Stimulated activated CD4-positive, alpha-beta T cell treated with anti-CD3 and anti-CD28 coated beads, TNF-alpha, amount 100 ng/mL, for 24 hours (primary cell): ENCODE data around the gene DCXR.

Experiments used
- DNase-seq, 3 experiments: peaks; one replicate each; pipeline ENCODE4 v3.0.0-alpha.2; 2020; ENCODE audit warnings: low read depth in 3 of 3

DCXR gene

GRCh38 chr17:82012261-82012639 lies 25.2 kb downstream of the DCXR start:
- no peak for DNase-seq

DNA sequence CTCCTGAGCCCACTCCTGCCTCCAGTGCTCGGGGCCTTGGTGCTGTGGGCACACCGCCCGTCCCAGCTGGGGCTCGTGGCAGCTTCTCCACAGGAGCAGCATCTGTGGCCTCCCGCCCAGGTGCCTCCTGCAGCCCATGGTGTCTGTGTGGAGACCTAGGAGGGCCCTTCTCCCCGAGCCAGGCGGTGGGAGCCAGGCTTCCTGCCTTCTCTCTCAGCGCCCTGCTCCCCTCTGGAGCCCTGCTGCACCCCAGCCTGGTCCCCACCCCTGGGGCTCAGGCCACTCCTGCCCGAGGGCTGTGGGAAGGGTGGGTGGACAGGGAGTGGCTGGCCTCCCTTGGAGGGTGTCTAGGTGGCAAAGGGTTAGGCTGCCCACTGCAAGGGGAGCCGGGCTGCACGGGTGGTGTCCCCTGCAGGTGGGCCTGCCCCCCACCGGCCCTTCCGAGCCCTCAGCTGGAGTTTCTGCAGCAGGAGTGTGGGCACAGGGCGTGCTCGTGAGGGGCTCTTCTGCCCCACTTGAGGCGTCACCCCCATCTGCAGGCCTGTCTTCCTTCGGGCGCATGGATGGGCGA lies 25.8 kb downstream of the DCXR start:
- no peak for DNase-seq

GRCh38 chr17:82010575-82011525 lies 26.6 kb downstream of the DCXR start:
- DNase-seq: no peak

GRCh38 chr17:82009413-82009812 lies 28.1 kb downstream of the DCXR start:
- DNase-seq: no peak

- no peak for DNase-seq
Measured at GRCh38 chr17:82008941-82009405, 28.5 kb downstream of the DCXR start.

GRCh38 chr17:82008258-82008940 lies 29.1 kb downstream of the DCXR start:
- DNase-seq: no peak

GRCh38 chr17:82007495-82008257 lies 29.8 kb downstream of the DCXR start:
- DNase-seq: no peak

DNA sequence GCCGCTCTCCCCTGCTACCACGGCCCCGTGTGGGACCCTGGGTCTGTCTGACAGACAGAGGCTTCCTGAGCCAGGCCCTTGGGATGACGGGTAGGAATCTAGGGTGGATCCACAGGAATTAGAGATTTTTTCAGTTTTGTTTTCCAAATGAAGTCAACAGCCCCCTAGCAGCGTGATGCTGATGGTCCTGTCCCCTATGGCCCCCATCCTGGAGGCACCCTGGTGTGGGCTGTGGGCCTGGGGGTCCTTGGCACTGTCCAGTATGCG lies 30.3 kb downstream of the DCXR start:
- no peak for DNase-seq

- no peak for DNase-seq
Measured at GRCh38 chr17:82006468-82007227, 30.8 kb downstream of the DCXR start.

GRCh38 chr17:82005701-82006348 lies 31.7 kb downstream of the DCXR start:
- no peak for DNase-seq

DNA sequence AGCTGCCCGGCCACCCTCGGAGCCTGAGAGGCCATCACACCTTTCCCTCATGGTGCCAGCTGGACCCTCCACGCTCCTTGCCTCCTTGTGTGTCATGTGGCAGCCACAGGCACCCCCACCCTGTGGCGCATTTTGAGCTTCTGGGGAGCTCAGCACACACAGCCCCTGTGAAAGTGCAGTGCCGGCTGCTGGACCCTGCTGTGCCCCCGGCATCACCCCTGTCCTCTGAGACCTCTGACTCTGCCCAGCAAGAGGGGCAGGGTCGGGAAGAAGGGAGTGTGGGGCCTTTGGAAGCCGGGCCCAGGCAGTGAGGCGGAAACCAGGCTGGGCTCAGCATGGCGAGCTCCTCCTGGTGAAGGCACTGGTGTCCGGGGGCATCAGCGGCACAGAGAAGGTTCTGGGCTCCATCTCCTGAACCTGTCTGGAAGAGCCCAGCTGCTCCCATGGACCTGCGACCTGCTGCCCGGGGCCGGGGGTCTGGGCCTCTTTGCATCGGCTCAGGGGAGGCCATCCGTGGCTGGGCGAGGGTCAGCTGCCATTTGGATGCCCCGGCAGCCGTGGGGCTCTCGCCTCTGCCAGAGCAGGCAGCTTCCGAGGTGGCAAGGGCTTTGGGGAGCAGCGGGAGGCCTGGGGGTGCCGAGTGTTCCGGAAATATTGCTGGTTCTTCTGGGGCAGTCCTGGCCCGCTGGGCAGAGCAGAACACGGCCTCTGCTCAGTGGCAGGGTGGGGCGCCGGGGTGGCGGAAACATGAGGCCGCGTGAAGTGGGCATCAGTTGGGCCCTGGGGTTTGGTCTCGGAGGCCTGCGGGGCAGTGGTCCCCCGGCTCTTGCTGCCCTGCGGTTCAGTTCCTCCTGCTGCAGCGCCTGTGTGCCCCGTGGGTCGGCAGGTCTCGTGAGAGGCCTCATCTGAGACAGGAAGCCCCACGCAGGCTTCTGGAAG lies 32.7 kb downstream of the DCXR start:
- no peak for DNase-seq

DNA sequence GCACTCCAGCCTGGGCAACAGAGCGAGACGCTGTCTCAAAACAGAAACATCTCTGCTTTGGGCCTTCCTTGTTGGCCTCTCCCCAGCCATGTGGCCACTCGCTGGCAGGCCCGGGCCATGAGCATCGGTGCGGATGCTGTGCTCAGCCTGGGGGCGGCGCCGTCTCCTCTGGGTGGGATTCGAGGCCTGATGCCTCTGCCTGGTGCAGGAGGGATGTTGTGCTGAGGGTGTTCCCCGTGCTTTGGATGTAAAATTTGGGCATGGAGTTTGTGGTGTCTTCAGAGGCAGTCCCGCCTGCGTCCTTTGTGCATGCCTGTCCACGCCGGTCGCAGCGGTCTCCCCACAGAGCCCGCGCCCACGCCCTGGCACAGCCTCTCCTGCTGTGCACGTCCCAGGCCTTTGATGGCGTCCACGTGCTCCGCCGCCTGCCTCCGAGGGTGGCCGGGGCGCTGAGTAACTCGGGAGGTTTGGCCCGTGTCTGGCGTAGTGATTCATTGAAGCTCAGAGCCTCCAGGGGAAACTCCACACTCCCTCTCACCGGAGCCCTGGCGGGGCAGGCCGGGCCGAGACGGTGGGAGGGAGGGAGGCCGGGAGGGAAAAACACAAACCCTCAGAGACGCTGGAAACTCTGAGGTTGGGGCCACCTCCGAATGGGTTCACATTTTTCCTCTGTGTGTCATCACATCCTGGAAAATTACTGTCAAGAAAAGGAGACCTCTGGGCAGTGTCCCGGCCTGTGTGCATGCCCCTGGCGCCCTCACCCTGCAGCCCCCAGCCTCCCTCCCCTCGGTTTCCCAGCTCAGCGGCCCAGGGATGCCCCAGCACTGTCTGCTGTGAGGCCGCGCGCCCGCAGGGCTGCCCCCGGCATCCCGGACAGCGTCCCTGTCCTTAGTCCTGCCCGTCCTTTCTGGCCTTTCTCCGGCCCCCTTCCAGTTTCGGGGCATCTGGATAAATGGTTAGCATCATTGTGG lies 33.8 kb downstream of the DCXR start:
- peak in 1 of 3 experiments; percentile 44 for DNase-seq

DNA sequence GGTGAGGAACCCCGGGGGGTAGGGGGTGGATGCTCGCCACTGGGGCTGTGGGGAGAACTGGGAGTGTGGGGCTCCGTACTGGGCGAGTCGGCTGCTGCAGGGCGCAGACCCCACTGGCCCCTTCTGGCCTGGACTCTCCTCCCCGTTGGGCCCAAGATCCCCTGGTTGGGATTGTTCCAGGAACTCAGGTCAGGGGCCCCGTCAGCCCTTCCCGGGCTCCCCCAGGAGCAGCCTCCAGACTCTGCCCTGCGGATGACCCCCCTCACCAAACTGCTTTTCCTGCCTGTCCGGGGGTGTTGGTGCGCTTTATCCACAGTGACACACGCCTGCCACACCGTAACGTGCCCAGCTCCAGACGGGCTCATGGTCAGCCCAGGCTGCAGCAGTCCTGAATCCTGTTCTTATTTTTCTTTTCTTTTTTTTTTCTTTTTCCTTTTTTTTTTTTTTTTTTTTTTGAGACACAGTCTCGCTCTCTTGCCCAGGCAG lies 35.9 kb downstream of the DCXR start:
- DNase-seq: no peak

DNA sequence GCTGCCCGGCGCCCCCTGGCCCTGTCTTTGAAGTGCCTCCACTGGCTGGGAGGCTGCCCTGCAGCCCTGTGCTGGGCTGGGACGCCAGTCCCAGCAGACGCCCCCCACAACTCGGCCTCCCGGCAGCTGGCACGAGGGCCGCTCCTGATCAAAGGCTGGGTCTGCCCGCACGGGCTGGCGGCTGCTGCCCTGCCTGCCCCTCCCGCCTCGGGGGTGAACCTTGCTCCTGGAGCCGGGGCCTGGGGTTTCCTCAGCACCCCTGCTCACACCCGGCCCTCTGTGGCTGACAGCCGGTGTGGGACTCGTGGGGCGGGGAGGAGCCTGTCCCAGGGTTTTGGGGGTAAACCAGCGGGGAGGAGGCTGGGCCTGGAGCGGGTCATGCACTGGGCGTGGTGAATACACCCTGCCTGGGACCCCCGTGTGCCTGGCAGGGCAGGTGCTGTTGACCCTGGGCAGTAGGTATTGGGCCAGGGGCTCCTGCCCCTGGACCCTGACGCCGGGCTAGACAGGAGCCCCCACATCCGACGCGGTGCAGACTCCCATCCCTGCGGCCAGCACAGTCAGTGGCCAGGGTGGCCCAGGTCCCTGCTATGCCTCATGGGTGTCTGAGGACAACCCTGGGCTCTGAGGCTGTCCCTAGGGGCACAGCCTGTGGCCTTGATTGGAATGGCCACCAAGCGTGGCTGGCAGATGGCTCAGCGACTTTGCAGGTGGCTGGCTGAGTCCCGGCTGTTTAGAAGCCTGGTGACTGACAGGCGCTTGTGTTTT lies 36.5 kb downstream of the DCXR start:
- no peak for DNase-seq

GRCh38 chr17:81999976-82000802 lies 37.3 kb downstream of the DCXR start:
- no peak for DNase-seq

- no peak for DNase-seq
Measured at GRCh38 chr17:81999587-81999975, 37.9 kb downstream of the DCXR start.
